K562 (cell line): ENCODE data around the gene SCNN1A. TPM values are rescaled to one million over a fixed set of nuclear protein-coding genes. Genes with fewer than 3 reads are reported as not detected.

Source experiments
- ATAC-seq: fragments of 200-7000 bp; cut with Tn5 transposase; 3 replicates; pipeline ENCODE4 v1.9.1; 2020; ENCODE audit warnings: moderate library complexity
- BruUV-seq: library from RNA; stranded (reverse); fragments of 400-500 nt; replicated peaks from 2 replicates; lab custom pipeline; 2021; lab: Mats Ljungman, UMichigan
- CTCF ChIA-PET: fragments of 300-600 bp; formaldehyde crosslinking; extraction: SDS; loops from one replicate; lab custom pipeline; 2021; ENCODE audit warnings: low intra/inter-chr PET ratio; lab: Yijun Ruan, JAX
- POLR2A ChIA-PET: fragments of 300-600, 350-650 bp; sonication (Branson Sonifier 250); formaldehyde crosslinking; extraction: SDS; loops from one replicate; lab custom pipeline; 2021; ENCODE audit warnings: antibody characterized with exemption, inconsistent platforms; lab: Yijun Ruan, JAX
- DNase-seq, 4 experiments: peaks; one replicate each; pipeline versions ENCODE4 v3.0.0 to v3.0.0-alpha.2; 2011 to 2018; ENCODE audit warnings: low spot score in 3 of 4, mixed read lengths in 3 of 4; ENCODE audit errors: extremely low read depth in 1 of 4
- FAIRE-seq: peaks from 2 replicates; lab custom pipeline; 2011; peaks lifted over from hg19 to GRCh38; lab: Jason Lieb, UNC
- H2AFZ ChIP-seq: 2 replicates; pipeline ENCODE4 v1.6.0; 2011; ENCODE audit warnings: low read depth, low read length, control low read depth, inconsistent platforms
- H3K27ac ChIP-seq: fragments of 200-600 bp; 3 replicates; pipeline ENCODE4 v1.8.0; 2011; ENCODE audit warnings: low read depth, mild to moderate bottlenecking, control low read depth, inconsistent platforms, low read length, moderate library complexity, mixed read lengths; ENCODE audit errors: extremely low read depth
- H3K27me3 ChIP-seq, 2 experiments: fragments of 300-600 bp in 1 of 2; 2 replicates in 1 of 2; 3 replicates in 1 of 2; pipeline versions ENCODE4 v1.6.0 to v1.8.0; 2011; ENCODE audit warnings: inconsistent platforms in 2 of 2, low read length in 2 of 2, mild to moderate bottlenecking in 1 of 2, mixed read lengths in 1 of 2, moderate library complexity in 1 of 2; ENCODE audit not compliant: control insufficient read depth in 2 of 2, insufficient read depth in 2 of 2
- H3K36me3 ChIP-seq: fragments of 300-600 bp; 3 replicates; pipeline ENCODE4 v1.8.0; 2011; ENCODE audit warnings: mild to moderate bottlenecking, low read length, inconsistent platforms; ENCODE audit not compliant: control insufficient read depth, insufficient read depth
- H3K4me1 ChIP-seq, 2 experiments: fragments of 200-600 bp in 1 of 2; replicated peaks in 1 of 2; 2 replicates in 1 of 2; 3 replicates in 1 of 2; pipeline versions ENCODE4 v1.5.1 to v1.8.0; 2011; ENCODE audit warnings: inconsistent platforms in 2 of 2, low read length in 2 of 2, mild to moderate bottlenecking in 1 of 2, mixed read lengths in 1 of 2, moderate library complexity in 1 of 2; ENCODE audit not compliant: control insufficient read depth in 2 of 2, insufficient read depth in 2 of 2
- H3K4me2 ChIP-seq: 2 replicates; pipeline ENCODE4 v1.6.1; 2011; ENCODE audit warnings: low read length, control low read depth, inconsistent platforms, mixed read lengths; ENCODE audit not compliant: insufficient read depth
- H3K4me3 ChIP-seq: fragments of 200-600 bp; sonication (generic), shearing (Covaris generic); 2 replicates; pipeline ENCODE4 v1.5.1; 2016; ENCODE audit warnings: control low read depth, inconsistent platforms
- H3K79me2 ChIP-seq: fragments of 200-600 bp; 3 replicates; pipeline ENCODE4 v1.8.0; 2011; ENCODE audit warnings: low read length, inconsistent platforms; ENCODE audit not compliant: control insufficient read depth, insufficient read depth
- H3K9ac ChIP-seq, 2 experiments: 2 replicates each; pipeline versions ENCODE4 v1.6.0 to v1.6.1; 2011; ENCODE audit warnings: low read depth in 2 of 2, low read length in 2 of 2, control low read depth in 1 of 2, inconsistent platforms in 1 of 2, mild to moderate bottlenecking in 1 of 2, mixed read lengths in 1 of 2; ENCODE audit not compliant: insufficient read depth in 1 of 2
- H3K9me1 ChIP-seq: one replicate; pipeline ENCODE4 v1.6.0; 2011; ENCODE audit warnings: inconsistent platforms, mild to moderate bottlenecking, low read length, moderate library complexity; ENCODE audit not compliant: control insufficient read depth, insufficient read depth
- H3K9me3 ChIP-seq: replicated peaks from 2 replicates; pipeline ENCODE4 v1.5.1; 2011; ENCODE audit warnings: low read depth, low read length, inconsistent platforms; ENCODE audit not compliant: control insufficient read depth, insufficient read depth
- H4K20me1 ChIP-seq: replicated peaks from 2 replicates; pipeline ENCODE4 v1.6.1; 2011; ENCODE audit warnings: low read length, inconsistent platforms, mixed read lengths; ENCODE audit not compliant: control insufficient read depth, insufficient read depth
- BCOR ChIP-seq: fragments of 450-650 bp; IDR thresholded peaks from 2 replicates; pipeline ENCODE4 v1.6.1; 2016
- CC2D1A ChIP-seq: fragments of 450-650 bp; IDR thresholded peaks from 2 replicates; pipeline ENCODE4 v1.6.1; 2017; ENCODE audit warnings: mild to moderate bottlenecking
- CCNT2 ChIP-seq: IDR thresholded peaks from 2 replicates; pipeline ENCODE4 v1.6.1; 2011; ENCODE audit warnings: borderline replicate concordance, low read depth, mild to moderate bottlenecking, moderate library complexity, mixed read lengths, low read length; ENCODE audit not compliant: insufficient read length; ENCODE audit errors: extremely low read depth
- FOXK2 ChIP-seq, 2 experiments: fragments of 450-650 bp; IDR thresholded peaks in 1 of 2; conservative IDR thresholded peaks in 1 of 2; 2 replicates each; pipeline ENCODE4 v1.6.1; 2016; ENCODE audit warnings: low read depth in 2 of 2, mild to moderate bottlenecking in 1 of 2
- HDAC2 ChIP-seq: fragments of 450-650 bp; IDR thresholded peaks from 2 replicates; pipeline ENCODE4 v1.6.1; 2016; ENCODE audit warnings: mild to moderate bottlenecking
- KDM1A ChIP-seq, 2 experiments: fragments of 450-650 bp; IDR thresholded peaks; 2 replicates each; pipeline ENCODE4 v1.6.1; 2016; ENCODE audit warnings: mild to moderate bottlenecking in 2 of 2
- KLF6 ChIP-seq: fragments of 250-450 bp; sonication (Bioruptor Pico); IDR thresholded peaks from 2 replicates; pipeline ENCODE4 v1.4.0; 2020; ENCODE audit warnings: mild to moderate bottlenecking, moderate library complexity, borderline replicate concordance
- NFXL1 ChIP-seq: fragments of 450-650 bp; formaldehyde crosslinking; IDR thresholded peaks from 2 replicates; pipeline ENCODE4 v1.4.0; 2021; ENCODE audit warnings: mild to moderate bottlenecking
- RBM25 ChIP-seq: fragments of 200-400 bp; formaldehyde crosslinking; IDR thresholded peaks from 2 replicates; pipeline ENCODE4 v1.6.1; 2018; ENCODE audit warnings: low read length, low read depth, moderate library complexity; ENCODE audit not compliant: severe bottlenecking
- RCOR1 ChIP-seq, 2 experiments: IDR thresholded peaks; 2 replicates each; pipeline ENCODE4 v1.6.1; 2012; ENCODE audit warnings: low read depth in 2 of 2, low read length in 2 of 2, borderline replicate concordance in 1 of 2, improper control_type of control experiment in 1 of 2
- SETDB1 ChIP-seq: IDR thresholded peaks from one replicate; pipeline ENCODE4 v1.6.1; 2012; ENCODE audit warnings: low read length, control low read depth, inconsistent platforms
- SMARCA5 ChIP-seq: fragments of 450-650 bp; IDR thresholded peaks from 2 replicates; pipeline ENCODE4 v1.6.1; 2016
- SREBF1 ChIP-seq: fragments of 150-350 bp; IDR thresholded peaks from 2 replicates; pipeline ENCODE4 v1.6.1; 2014; ENCODE audit warnings: antibody characterized with exemption, low read depth, low read length, borderline replicate concordance
- THRA ChIP-seq: fragments of 450-650 bp; IDR thresholded peaks from 2 replicates; pipeline ENCODE4 v1.6.1; 2017; ENCODE audit warnings: mild to moderate bottlenecking, moderate library complexity
- TRIM25 ChIP-seq: fragments of 450-650 bp; IDR thresholded peaks from 2 replicates; pipeline ENCODE4 v1.7.0; 2016; ENCODE audit warnings: borderline replicate concordance
- WGBS: fragments of 100-300 bp; shearing (Covaris generic); methylation state at CpG from one replicate; pipeline ENCODE4 v1.1.6; 2016; ENCODE audit warnings: low coverage, mixed read lengths; ENCODE audit not compliant: insufficient coverage; ENCODE audit errors: missing lambda C conversion rate; 5-methylcytosine and 5-hydroxymethylcytosine counted together
- in situ Hi-C: fragments of 300-500 bp; cut with MboI; formaldehyde crosslinking; loops from 4 replicates; pipeline ENCODE4 v1.15.0; 2018; ENCODE audit warnings: inconsistent platforms, mixed read lengths
- intact Hi-C: fragments of 100-400 bp; cut with micrococcal nuclease; formaldehyde crosslinking; loops from 2 replicates; pipeline ENCODE4 v1.14.2; 2022
- polyA plus RNA-seq, 8 experiments: library from polyadenylated mRNA; depleted of rRNA in 4 of 8; stranded (reverse) in 5 of 8; unstranded in 3 of 8; fragments of >200 nt; fragmentation: Nextera tagmentation in 2 of 8; fragmentation: Illumina TruSeq in 1 of 8; extraction: Ambion mirVana in 2 of 8; extraction: Trizol in 1 of 8; gene quantifications; 2 replicates each; pipeline versions ENCODE4 v1.2.1 to v1.2.3, GENCODE V29; 2011 to 2014; ENCODE audit warnings: inconsistent platforms in 1 of 8, missing spikeins in 1 of 8
- total RNA-seq, 7 experiments: library from RNA; depleted of rRNA in 6 of 7; stranded (reverse); fragments of >200 nt in 6 of 7; fragmentation: Illumina TruSeq in 2 of 7; extraction: Trizol in 2 of 7; gene quantifications; 2 replicates each; pipeline versions ENCODE4 v1.2.1 to v1.2.3, GENCODE V29; 2011 to 2021; ENCODE audit warnings: low replicate concordance in 1 of 7
- TF ChIP-seq, protein P1 (sequence below): sonication (generic); formaldehyde crosslinking; IDR thresholded peaks from 2 replicates; pipeline ENCODE4 v1.9.0; 2022; ENCODE audit warnings: mild to moderate bottlenecking, missing genetic modification reagents

SCNN1A gene
- total and polyA plus RNA-seq, 9 of the 15 experiments (the other 6 are each of a cell fraction or from before 2014, with no cell fraction given) = 0.15 to 0.49 (median 0.32) TPM; not detected in 5

- no peak for DNase-seq
- Histone ChIP-seq H2AFZ (peak overlapping the region; percentile 94), H3K27ac (peak overlapping the region; percentile 87; the same call in 2 of the 3 replicates), H3K79me2 (no peaks in the 10 kb centered on the region), H3K9ac (peak overlapping the region; percentile 68 to 80; a peak in 3 of 4 replicates), H3K4me1 (peaks cover 35 to 38% of the 10 kb centered on the region in 2 experiments; a peak in 4 of 5 replicates), H3K4me2 (peak overlapping the region; percentile 76; the same call in 1 of the 2 replicates), H4K20me1 (no peaks in the 10 kb centered on the region), H3K27me3 (no peaks in the 10 kb centered on the region), H3K36me3 (no peaks in the 10 kb centered on the region), H3K9me3 (no peaks in the 10 kb centered on the region), H3K4me3 (no peak overlapping the region), H3K9me1 (peaks cover 4% of the 10 kb centered on the region)
- no TSS peak for BruUV-seq
- in situ Hi-C loops = loop anchor here (5.0 kb wide), 1 partner anchor 33 kb away; no protein-coding TSS in a partner anchor
- intact Hi-C loops = no loop called here
- ATAC-seq = no peak
- TF ChIP-seq FOXK2 (conservative IDR thresholded peaks at IDR 0.05 in 1 of 2, IDR thresholded peaks at IDR 0.05 in 1 of 2; ENCODE audit: low read depth in 2 of 2) (no peak), TRIM25 (no peak), CCNT2 (no peak), HDAC2 (0 out of 2 replicates have a peak, but pooled peaks have one; percentile 38), RCOR1 (IDR thresholded peaks at IDR 0.05; ENCODE audit: borderline replicate concordance in 1 of 2, low read depth in 2 of 2, low read length in 2 of 2) (0 out of 4 replicates have a peak, but pooled peaks of 1 of the 2 experiments have one; percentile 18), CC2D1A (no peak), KLF6 (CRISPR knock-in tag) (no peak), RBM25 (peak; percentile 72), SREBF1 (no peak), SMARCA5 (0 out of 2 replicates have a peak, but pooled peaks have one; percentile 11), THRA (no peak), NFXL1 (CRISPR knock-in tag) (no peak), SETDB1 (no peak), KDM1A (IDR thresholded peaks at IDR 0.05) (peak; percentile 69 to 73), BCOR (peak; percentile 86)
- TF ChIP-seq, protein P1, sequence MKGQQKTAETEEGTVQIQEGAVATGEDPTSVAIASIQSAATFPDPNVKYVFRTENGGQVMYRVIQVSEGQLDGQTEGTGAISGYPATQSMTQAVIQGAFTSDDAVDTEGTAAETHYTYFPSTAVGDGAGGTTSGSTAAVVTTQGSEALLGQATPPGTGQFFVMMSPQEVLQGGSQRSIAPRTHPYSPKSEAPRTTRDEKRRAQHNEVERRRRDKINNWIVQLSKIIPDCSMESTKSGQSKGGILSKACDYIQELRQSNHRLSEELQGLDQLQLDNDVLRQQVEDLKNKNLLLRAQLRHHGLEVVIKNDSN (CRISPR knock-in tag) = no peak
- FAIRE-seq = no peak
- POLR2A ChIA-PET = interaction anchor here (1.1 kb wide), 1 partner anchor 14 kb away, joined by 4 read pairs; the partner anchor contains the start of gene LTBR
- CTCF ChIA-PET = no interaction called here
- WGBS = 66% methylated on average over 5 of the region's 9 CpGs
Observed at GRCh38 chr12:6369916-6370575, 5.3 kb downstream of the SCNN1A start.
